ENCODE measurements around the gene GPR132. TPM values are rescaled to one million over a fixed set of nuclear protein-coding genes. Genes with fewer than 3 reads are reported as not detected.
A peak's percentile ranks its signal among the peaks of the same experiment; 100 is the strongest.
"Not testable (repeated sequence)": the region's sequence is repeated elsewhere in the genome, so short reads cannot be mapped to it uniquely, and the experiment has no call there.

Gene GPR132
- total and polyA plus RNA-seq, 8 donors, result 0.61 to 10.4 (median 1.4) TPM

GRCh38 chr14:105064721-105065143 is 498 bp downstream of the GPR132 start:
- ATAC-seq, result peak; percentile 19
- DNase-seq, result peak in 2 of 4 donors; percentile 66 to 90
- peaks cover 0 to 3% of the 10 kb centered on the region in 2 donors for H3K27me3 ChIP-seq
- peak overlapping the region in 1 of 2 donors; percentile 53 for H3K4me3 ChIP-seq
- no peak for TF ChIP-seq CTCF (IDR thresholded peaks at IDR 0.05)
- intact Hi-C loops (cut with DNase I), result no loop called here
- H3K27ac ChIP-seq, result peak overlapping the region; percentile 56 to 95
- H3K36me3 ChIP-seq, result no peaks in the 10 kb centered on the region
- peaks cover 9 to 92% of the 10 kb centered on the region in 2 donors for H3K4me1 ChIP-seq
- H3K9me3 ChIP-seq, result no peaks in the 10 kb centered on the region

GRCh38 chr14:105064001-105064400 is 1.2 kb downstream of the GPR132 start:
- no peak for TF ChIP-seq CTCF (IDR thresholded peaks at IDR 0.05)
- DNase-seq (peak in 1 of 4 donors; percentile 7), ATAC-seq (no peak)
- Histone ChIP-seq H3K27me3 (peaks cover 0 to 3% of the 10 kb centered on the region in 2 donors), H3K36me3 (no peaks in the 10 kb centered on the region), H3K27ac (peak overlapping the region in 1 of 2 donors; percentile 95), H3K9me3 (no peaks in the 10 kb centered on the region), H3K4me3 (peak overlapping the region in 1 of 2 donors; percentile 53), H3K4me1 (peaks cover 17 to 92% of the 10 kb centered on the region in 2 donors)
- intact Hi-C loops (cut with DNase I), result no loop called here

GRCh38 chr14:105063506-105063905 is 1.7 kb downstream of the GPR132 start:
- intact Hi-C loops (cut with DNase I); H3K36me3 ChIP-seq; ATAC-seq; H3K9me3 ChIP-seq; H3K27me3 ChIP-seq: not testable (repeated sequence)
- peak overlapping the region in 1 of 2 donors; percentile 53 for H3K4me3 ChIP-seq
- peaks cover 17 to 92% of the 10 kb centered on the region in 2 donors for H3K4me1 ChIP-seq
- DNase-seq, result peak in 1 of 4 donors; percentile 59
- H3K27ac ChIP-seq, result peak overlapping the region in 1 of 2 donors; percentile 95

- Histone ChIP-seq H3K4me3 (peak overlapping the region in 1 of 2 donors; percentile 53), H3K4me1 (peaks cover 17 to 94% of the 10 kb centered on the region in 2 donors), H3K36me3 (no peaks in the 10 kb centered on the region), H3K27me3 (peaks cover 0 to 3% of the 10 kb centered on the region in 2 donors), H3K9me3 (no peaks in the 10 kb centered on the region), H3K27ac (peak overlapping the region in 1 of 2 donors; percentile 95)
- peak in 1 of 4 donors; percentile 39 for DNase-seq
- no peak for TF ChIP-seq CTCF (IDR thresholded peaks at IDR 0.05)
- no peak for ATAC-seq
- intact Hi-C loops (cut with DNase I), result no loop called here
Measured at GRCh38 chr14:105063056-105063455, 2.2 kb downstream of the GPR132 start.

- Histone ChIP-seq H3K4me1 (peaks cover 17 to 84% of the 10 kb centered on the region in 2 donors), H3K4me3 (peak overlapping the region in 1 of 2 donors; percentile 34), H3K27ac (peak overlapping the region; percentile 76 to 83), H3K36me3 (peaks cover 0 to 2% of the 10 kb centered on the region in 2 donors), H3K9me3 (no peaks in the 10 kb centered on the region), H3K27me3 (peaks cover 0 to 3% of the 10 kb centered on the region in 2 donors)
- no peak for TF ChIP-seq CTCF (IDR thresholded peaks at IDR 0.05)
- DNase-seq, result peak in 1 of 4 donors; percentile 62
- intact Hi-C loops (cut with DNase I), result no loop called here
- no peak for ATAC-seq
Measured at GRCh38 chr14:105062048-105062433, 3.2 kb downstream of the GPR132 start.

Data from left lung (tissue), 10 donors.